GM12878 (cell line): ENCODE data around the gene ZSWIM9. TPM values are rescaled to one million over a fixed set of nuclear protein-coding genes. Genes with fewer than 3 reads are reported as not detected.

Source experiments
- ATAC-seq: fragments of 200-7000 bp; cut with Tn5 transposase; 3 replicates; pipeline ENCODE4 v1.9.1; 2020; ENCODE audit warnings: mild to moderate bottlenecking, moderate library complexity
- BruUV-seq: library from RNA; stranded (reverse); fragments of 400-500 nt; replicated peaks from 2 replicates; lab custom pipeline; 2021; lab: Mats Ljungman, UMichigan
- CTCF ChIA-PET: fragments of 300-600 bp; sonication (Branson Sonifier 250); formaldehyde crosslinking; extraction: SDS; loops from one replicate; lab custom pipeline; 2021; ENCODE audit warnings: inconsistent platforms; lab: Yijun Ruan, JAX
- POLR2A ChIA-PET: fragments of 350-600 bp; formaldehyde crosslinking; extraction: SDS; loops from one replicate; lab custom pipeline; 2021; ENCODE audit warnings: inconsistent platforms; lab: Charles Lee
- RAD21 ChIA-PET: fragments of 300-600 bp; sonication (Branson Sonifier 250); formaldehyde crosslinking; loops from one replicate; lab custom pipeline; 2023; ENCODE audit warnings: antibody characterized with exemption; ENCODE audit not compliant: unreplicated experiment; lab: Charles Lee
- SMC1A ChIA-PET: fragments of 300-600 bp; sonication (Branson Sonifier 250); formaldehyde crosslinking; loops from one replicate; lab custom pipeline; 2023; ENCODE audit not compliant: unreplicated experiment, uncharacterized antibody; lab: Charles Lee
- DNase-seq: peaks from one replicate; pipeline ENCODE4 v3.0.0-alpha.2; 2011; ENCODE audit warnings: low read depth, low spot score
- FAIRE-seq: peaks from 3 replicates; lab custom pipeline; 2011; peaks lifted over from hg19 to GRCh38; lab: Jason Lieb, UNC
- H2AFZ ChIP-seq: 2 replicates; pipeline ENCODE4 v1.6.0; 2011; ENCODE audit warnings: low read depth, low read length, control low read depth; ENCODE audit not compliant: control insufficient read depth
- H3K27ac ChIP-seq: 2 replicates; pipeline ENCODE4 v1.5.1; 2011; ENCODE audit warnings: control low read depth; ENCODE audit not compliant: control insufficient read depth, insufficient read depth
- H3K27me3 ChIP-seq, 2 experiments: replicated peaks in 1 of 2; 2 replicates each; pipeline versions ENCODE4 v1.6.0 to v1.6.1; 2011; ENCODE audit warnings: low read length in 1 of 2; ENCODE audit not compliant: control insufficient read depth in 2 of 2, insufficient read depth in 2 of 2
- H3K36me3 ChIP-seq, 2 experiments: 2 replicates each; pipeline ENCODE4 v1.5.1; 2011; ENCODE audit warnings: low read length in 1 of 2; ENCODE audit not compliant: control insufficient read depth in 2 of 2, insufficient read depth in 2 of 2
- H3K4me1 ChIP-seq: 2 replicates; pipeline ENCODE4 v1.6.1; 2011; ENCODE audit warnings: mild to moderate bottlenecking, low read length, moderate library complexity, mixed read lengths; ENCODE audit not compliant: control insufficient read depth, insufficient read depth
- H3K4me2 ChIP-seq: 2 replicates; pipeline ENCODE4 v1.6.0; 2011; ENCODE audit warnings: control low read depth; ENCODE audit not compliant: control insufficient read depth, insufficient read depth
- H3K4me3 ChIP-seq: fragments of 200-600 bp; sonication (generic); 2 replicates; pipeline ENCODE4 v1.5.1; 2016
- H3K79me2 ChIP-seq: 2 replicates; pipeline ENCODE4 v1.6.0; 2011; ENCODE audit warnings: low read length; ENCODE audit not compliant: control insufficient read depth, insufficient read depth
- H3K9ac ChIP-seq: 2 replicates; pipeline ENCODE4 v1.8.0; 2011; ENCODE audit warnings: low read length, control low read depth, mixed read lengths; ENCODE audit not compliant: control insufficient read depth, insufficient read depth
- H3K9me3 ChIP-seq: replicated peaks from 3 replicates; pipeline ENCODE4 v1.5.1; 2011; ENCODE audit warnings: mild to moderate bottlenecking, low read length; ENCODE audit not compliant: control insufficient read depth, insufficient read depth
- H4K20me1 ChIP-seq: 2 replicates; pipeline ENCODE4 v1.6.0; 2011; ENCODE audit not compliant: control insufficient read depth, insufficient read depth
- CBFB ChIP-seq: IDR thresholded peaks from 2 replicates; pipeline ENCODE4 v1.6.1; 2016; ENCODE audit warnings: antibody characterized with exemption, low read depth
- CREM ChIP-seq: IDR thresholded peaks from 2 replicates; pipeline ENCODE4 v1.6.1; 2014; ENCODE audit warnings: antibody characterized with exemption, low read depth
- HDAC2 ChIP-seq: fragments of 200-600 bp; sonication (generic); IDR thresholded peaks from 2 replicates; pipeline ENCODE4 v1.6.1; 2017
- NBN ChIP-seq: fragments of 450-650 bp; IDR thresholded peaks from 2 replicates; pipeline ENCODE4 v1.6.1; 2016
- SMARCA5 ChIP-seq: fragments of 450-650 bp; IDR thresholded peaks from 2 replicates; pipeline ENCODE4 v1.6.1; 2017; ENCODE audit warnings: mild to moderate bottlenecking
- SUZ12 ChIP-seq: fragments of 200-600 bp; sonication (generic); IDR thresholded peaks from one replicate; pipeline ENCODE4 v1.6.1; 2018; ENCODE audit warnings: antibody characterized with exemption, mild to moderate bottlenecking; ENCODE audit not compliant: unreplicated experiment
- TCF12 ChIP-seq: IDR thresholded peaks from 2 replicates; pipeline ENCODE4 v1.6.1; 2011; ENCODE audit warnings: low read depth, mild to moderate bottlenecking, low read length
- USF1 ChIP-seq: IDR thresholded peaks from 2 replicates; pipeline ENCODE4 v1.6.1; 2011; ENCODE audit warnings: borderline replicate concordance, low read depth, mild to moderate bottlenecking, moderate library complexity, mixed read lengths, low read length; ENCODE audit not compliant: insufficient read depth; ENCODE audit errors: extremely low read length
- YBX1 ChIP-seq: fragments of 450-650 bp; IDR thresholded peaks from 2 replicates; pipeline ENCODE4 v1.6.1; 2016; ENCODE audit warnings: antibody characterized with exemption
- ZBTB33 ChIP-seq: fragments of 450-650 bp; IDR thresholded peaks from 2 replicates; pipeline ENCODE4 v1.6.1; 2017; ENCODE audit warnings: mild to moderate bottlenecking
- ZNF592 ChIP-seq: fragments of 450-650 bp; IDR thresholded peaks from 2 replicates; pipeline ENCODE4 v1.6.1; 2017; ENCODE audit warnings: mild to moderate bottlenecking, moderate library complexity
- WGBS: methylation state at CpG from one replicate; pipeline ENCODE4 v1.1.6; 2016; ENCODE audit warnings: low lambda C conversion rate; ENCODE audit not compliant: insufficient replicate concordance, insufficient coverage; ENCODE audit errors: missing lambda C conversion rate; 5-methylcytosine and 5-hydroxymethylcytosine counted together
- in situ Hi-C: fragments of 300-500 bp; cut with MboI; formaldehyde crosslinking; loops from 9 replicates; pipeline ENCODE4 v1.14.3; 2018; ENCODE audit warnings: mixed read lengths
- intact Hi-C: fragments of 100-400 bp; cut with micrococcal nuclease; formaldehyde crosslinking; loops from one replicate; pipeline ENCODE4 v1.14.2; 2022; ENCODE audit not compliant: unreplicated experiment
- polyA plus RNA-seq, 11 experiments: library from polyadenylated mRNA; depleted of rRNA in 4 of 11; unstranded in 6 of 11; stranded (reverse) in 5 of 11; fragments of >200 nt; fragmentation: Nextera tagmentation in 4 of 11; fragmentation: Illumina TruSeq in 1 of 11; extraction: Ambion mirVana in 4 of 11; extraction: Trizol in 1 of 11; gene quantifications; 1 replicate in 1 of 11; 2 replicates in 10 of 11; pipeline versions ENCODE4 v1.2.1 to v1.2.3, GENCODE V29; 2011 to 2016; ENCODE audit warnings: inconsistent platforms in 2 of 11, missing spikeins in 2 of 11, low read depth in 1 of 11
- total RNA-seq, 4 experiments: library from RNA; depleted of rRNA in 3 of 4; stranded (reverse); fragments of >200 nt in 3 of 4; fragmentation: Illumina TruSeq in 1 of 4; extraction: Trizol in 1 of 4; gene quantifications; 2 replicates each; pipeline versions ENCODE4 v1.2.1 to v1.2.3, GENCODE V29; 2013 to 2021
- TF ChIP-seq, protein P1 (sequence below): IDR thresholded peaks from 2 replicates; pipeline ENCODE4 v1.6.1; 2012; ENCODE audit warnings: low read depth, low read length, improper control_type of control experiment

ZSWIM9 gene
- total and polyA plus RNA-seq, 10 of the 15 experiments (the other 5 are each of a cell fraction or from before 2014, with no cell fraction given): 0.29 to 6.2 (median 1.4) TPM; not detected in 1

DNA sequence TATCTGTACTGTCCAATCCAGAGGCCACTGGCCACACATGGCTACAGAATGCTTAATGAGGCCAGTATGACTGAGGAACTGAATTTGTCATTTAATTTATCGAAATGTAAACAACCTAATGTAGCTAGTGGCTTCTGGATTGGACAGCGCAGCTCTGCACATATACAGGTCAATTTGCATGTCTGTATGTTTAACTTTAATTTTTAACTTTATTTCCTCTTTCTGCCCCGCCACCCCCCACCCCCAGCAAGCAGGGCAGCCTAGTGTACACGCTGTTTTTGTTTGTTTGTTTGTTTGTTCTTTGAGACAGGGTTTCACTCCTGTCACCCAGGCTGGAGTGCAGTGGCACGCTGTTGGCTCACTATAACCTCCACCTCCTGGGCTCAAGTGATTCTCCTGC, 15.5 kb downstream of the ZSWIM9 start:
- H3K9me3 ChIP-seq: peaks cover 2% of the 10 kb centered on the region; the same call in 2 of the 3 replicates

More for the DNA sequence above, 15.5 kb downstream of the ZSWIM9 start:
- Histone ChIP-seq H3K9ac (no peak overlapping the region), H2AFZ (no peak overlapping the region), H3K4me1 (peaks cover 12% of the 10 kb centered on the region), H3K4me2 (no peak overlapping the region), H3K27ac (no peak overlapping the region), H4K20me1 (no peaks in the 10 kb centered on the region), H3K4me3 (no peak overlapping the region), H3K27me3 (no peaks in the 10 kb centered on the region), H3K36me3 (no peaks in the 10 kb centered on the region; a peak in 1 of 4 replicates), H3K79me2 (no peaks in the 10 kb centered on the region)
- intact Hi-C loops: no loop called here
- WGBS: 12% methylated on average over 5 of the region's 5 CpGs
- DNase-seq: no peak
- ChIA-PET SMC1A (interaction anchor here (0.9 to 3.0 kb wide), 5 partner anchors 17 to 76 kb away, joined by 3 to 13 read pairs (median 5); partner anchors contain the start of gene PLA2G4C), CTCF (interaction anchor here (1.1 to 2.1 kb wide), 2 partner anchors 17 to 79 kb away, joined by 4 to 9 read pairs; no protein-coding TSS in a partner anchor), RAD21 (interaction anchor here (0.6 to 3.4 kb wide), 5 partner anchors 15 to 113 kb away, joined by 3 to 16 read pairs (median 3); no protein-coding TSS in a partner anchor), POLR2A (interaction anchor here (0.6 to 2.4 kb wide), 2 partner anchors 18 to 864 kb away, joined by 3 to 14 read pairs; no protein-coding TSS in a partner anchor)
- BruUV-seq: no TSS peak
- peak; percentile 59 for ATAC-seq
- in situ Hi-C loops: no loop called here
- TF ChIP-seq, protein P1, sequence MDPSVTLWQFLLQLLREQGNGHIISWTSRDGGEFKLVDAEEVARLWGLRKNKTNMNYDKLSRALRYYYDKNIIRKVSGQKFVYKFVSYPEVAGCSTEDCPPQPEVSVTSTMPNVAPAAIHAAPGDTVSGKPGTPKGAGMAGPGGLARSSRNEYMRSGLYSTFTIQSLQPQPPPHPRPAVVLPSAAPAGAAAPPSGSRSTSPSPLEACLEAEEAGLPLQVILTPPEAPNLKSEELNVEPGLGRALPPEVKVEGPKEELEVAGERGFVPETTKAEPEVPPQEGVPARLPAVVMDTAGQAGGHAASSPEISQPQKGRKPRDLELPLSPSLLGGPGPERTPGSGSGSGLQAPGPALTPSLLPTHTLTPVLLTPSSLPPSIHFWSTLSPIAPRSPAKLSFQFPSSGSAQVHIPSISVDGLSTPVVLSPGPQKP: no peak
- no peak for TF ChIP-seq ZBTB33
- no peak for TF ChIP-seq SMARCA5
- TF ChIP-seq SUZ12: no peak
- no peak for TF ChIP-seq TCF12
- TF ChIP-seq ZNF592: no peak
- TF ChIP-seq CBFB: no peak
- TF ChIP-seq CREM: no peak
- no peak for TF ChIP-seq USF1
- no peak for TF ChIP-seq HDAC2
- no peak for TF ChIP-seq YBX1
- no peak for TF ChIP-seq NBN
- FAIRE-seq: no peak
